NCI-H1694 treated with DMSO at 0.1 percent for 48 hours (cell line): ENCODE results near the gene HMGN4.
"Not testable (repeated sequence)": the region's sequence is repeated elsewhere in the genome, so short reads cannot be mapped to it uniquely, and the experiment has no call there.

Experiments used
- DNase-seq: peaks from one replicate; lab custom pipeline; 2025; lab: John Stamatoyannopoulos, UW

Gene HMGN4

DNA sequence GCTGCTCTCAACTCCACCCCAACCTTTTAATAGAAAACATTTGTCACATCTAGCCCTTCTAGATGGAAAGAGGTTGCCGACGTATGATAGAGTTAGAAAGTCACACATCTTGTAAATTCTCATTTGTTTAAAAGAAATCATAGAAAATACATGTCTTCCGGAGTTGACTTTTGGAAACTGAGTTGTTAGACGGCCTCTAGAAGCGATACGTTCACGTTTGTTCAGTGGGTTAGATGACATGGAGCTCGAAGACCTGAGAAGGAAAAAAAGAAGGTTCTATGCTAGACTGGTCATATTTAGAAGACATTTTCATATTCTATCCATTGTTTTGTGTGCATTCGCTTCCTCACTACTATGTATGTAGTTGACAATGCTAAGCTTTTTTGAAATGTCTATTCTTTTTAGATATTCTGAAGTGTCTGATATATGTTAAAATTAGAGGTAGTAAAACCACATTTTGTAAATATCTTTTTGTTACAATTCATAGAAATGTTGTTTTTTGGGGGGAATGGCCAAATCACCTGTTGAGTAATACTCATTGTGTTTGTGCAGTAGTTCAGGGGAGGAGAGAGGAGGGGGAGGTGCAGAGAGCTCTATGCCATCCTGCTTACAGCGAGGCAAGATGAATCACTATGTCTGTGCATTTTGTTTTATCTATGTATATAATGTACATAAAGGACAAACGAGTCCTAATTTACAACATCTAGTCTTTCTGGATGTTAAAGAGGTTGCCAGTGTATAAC is 15.5 kb upstream of the HMGN4 start:
- DNase-seq = not testable (repeated sequence)

DNA sequence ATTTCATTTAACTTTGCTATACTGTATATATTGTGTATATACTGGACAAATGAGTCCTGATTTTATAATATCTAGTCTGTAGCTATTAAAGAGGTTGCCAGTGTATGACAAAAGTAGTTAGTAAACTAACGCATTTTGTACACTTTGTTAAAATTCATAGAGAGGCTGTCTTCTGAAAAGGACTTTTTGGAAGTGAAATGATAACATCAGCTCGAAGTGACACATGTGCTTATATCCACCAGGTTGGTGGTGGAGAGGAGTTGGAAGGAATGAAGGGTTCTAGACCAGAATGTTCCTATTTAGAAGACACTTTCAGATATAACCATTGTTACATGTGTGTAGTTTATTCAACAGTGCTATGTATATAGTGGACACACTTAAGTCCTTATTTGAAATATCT is 13.9 kb upstream of the HMGN4 start:
- DNase-seq = not testable (repeated sequence)

- DNase-seq = no peak
Measured at GRCh38 chr6:26524722-26525370, 13.3 kb upstream of the HMGN4 start.

DNA sequence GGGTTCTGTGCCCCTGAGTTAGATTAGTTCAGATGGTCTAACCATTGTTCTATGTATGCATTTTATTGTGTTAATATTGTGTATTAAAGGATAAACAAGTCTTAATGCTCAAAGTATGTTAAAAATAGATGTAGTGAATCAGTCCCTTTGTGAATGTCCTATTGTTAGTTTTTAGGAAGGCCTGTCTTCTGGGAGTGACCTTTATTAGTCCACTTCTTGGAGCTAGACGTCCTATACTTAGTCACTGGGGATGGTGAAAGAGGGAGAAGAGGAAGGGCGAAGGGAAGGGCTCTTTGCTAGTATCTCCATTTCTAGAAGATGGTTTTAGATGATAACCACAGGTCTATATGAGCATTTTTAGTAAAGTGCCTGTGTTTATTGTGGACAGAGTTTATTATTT is 12.3 kb upstream of the HMGN4 start:
- DNase-seq = no peak

DNA sequence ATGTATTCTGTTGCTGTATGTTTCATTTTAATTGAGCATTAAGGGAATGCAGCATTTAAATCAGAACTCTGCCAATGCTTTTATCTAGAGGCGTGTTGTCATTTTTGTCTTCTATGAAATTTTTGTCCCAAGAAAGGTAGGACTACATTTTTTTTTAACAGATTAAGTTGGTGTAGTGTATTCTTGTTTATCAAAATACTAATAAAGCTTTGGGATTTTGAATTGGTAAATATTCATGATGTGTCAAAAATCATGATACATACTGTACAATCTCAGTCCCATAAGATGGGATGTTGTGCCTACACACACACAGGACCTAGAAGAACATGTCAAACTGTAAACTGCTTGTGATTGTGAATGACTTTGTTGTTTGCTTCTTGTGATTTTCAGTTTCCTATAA is 11.2 kb upstream of the HMGN4 start:
- DNase-seq = no peak

GRCh38 chr6:26530203-26530602 is 8.0 kb upstream of the HMGN4 start:
- DNase-seq = no peak

GRCh38 chr6:26531897-26532296 is 6.3 kb upstream of the HMGN4 start:
- DNase-seq = no peak

DNA sequence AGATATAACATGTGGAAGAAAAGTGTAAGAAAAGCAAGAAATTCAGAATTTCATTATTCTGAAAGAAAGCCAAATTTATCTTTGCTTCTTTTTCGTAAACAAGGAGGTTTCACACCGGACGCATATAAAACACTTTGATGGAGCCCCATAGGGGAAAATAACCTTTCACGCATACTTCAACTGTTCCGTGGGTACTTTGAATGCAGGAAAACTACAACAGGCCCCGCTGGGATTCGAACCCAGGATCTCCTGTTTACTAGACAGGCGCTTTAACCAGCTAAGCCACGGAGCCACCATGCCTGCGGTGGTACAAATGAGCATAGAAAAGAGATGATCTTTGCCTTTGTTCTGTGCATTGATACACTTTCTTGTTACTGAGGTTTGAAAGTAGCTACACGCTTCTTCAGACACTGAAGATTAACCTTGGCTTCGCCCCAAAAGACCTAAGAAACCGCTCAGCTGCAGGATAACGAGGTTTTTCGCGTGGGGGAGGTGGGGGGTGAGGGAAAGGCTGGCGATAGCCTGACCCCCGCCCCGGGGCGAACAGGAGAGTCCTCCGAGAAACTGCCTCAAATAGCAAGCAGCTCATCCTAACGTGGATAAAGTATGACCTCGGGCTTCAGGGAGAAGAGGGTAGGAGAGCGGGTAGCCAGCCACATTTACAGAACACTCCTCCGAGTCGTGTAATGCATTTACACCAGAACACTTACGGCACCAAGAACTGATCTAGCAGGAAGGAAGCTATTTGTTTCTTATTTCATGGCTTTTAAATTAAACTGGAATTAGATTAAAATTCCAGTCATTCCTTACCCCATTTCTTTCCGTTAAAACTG is 5.3 kb upstream of the HMGN4 start:
- peak; percentile 90 for DNase-seq

DNA sequence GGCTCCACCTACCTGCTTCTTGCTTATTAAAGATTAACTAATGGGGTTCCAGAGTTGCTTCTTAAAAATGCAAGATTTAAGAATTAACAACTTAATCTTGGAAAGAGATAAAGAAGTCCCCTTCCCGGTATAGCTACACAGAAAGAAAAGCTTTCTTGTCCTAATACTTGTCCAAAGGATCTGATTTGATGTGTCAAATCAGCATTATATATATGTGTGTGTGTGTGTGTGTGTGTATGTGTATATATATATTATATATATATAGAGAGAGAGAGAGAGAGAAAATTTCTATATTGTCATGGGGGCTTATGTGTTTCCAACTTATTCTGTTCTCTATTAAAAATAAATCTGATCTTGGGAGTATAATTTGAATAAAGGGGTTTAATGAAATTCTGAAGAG is 4.6 kb upstream of the HMGN4 start:
- DNase-seq = no peak

- DNase-seq = peak; percentile 87
Measured at GRCh38 chr6:26534681-26535465, 3.3 kb upstream of the HMGN4 start.

DNA sequence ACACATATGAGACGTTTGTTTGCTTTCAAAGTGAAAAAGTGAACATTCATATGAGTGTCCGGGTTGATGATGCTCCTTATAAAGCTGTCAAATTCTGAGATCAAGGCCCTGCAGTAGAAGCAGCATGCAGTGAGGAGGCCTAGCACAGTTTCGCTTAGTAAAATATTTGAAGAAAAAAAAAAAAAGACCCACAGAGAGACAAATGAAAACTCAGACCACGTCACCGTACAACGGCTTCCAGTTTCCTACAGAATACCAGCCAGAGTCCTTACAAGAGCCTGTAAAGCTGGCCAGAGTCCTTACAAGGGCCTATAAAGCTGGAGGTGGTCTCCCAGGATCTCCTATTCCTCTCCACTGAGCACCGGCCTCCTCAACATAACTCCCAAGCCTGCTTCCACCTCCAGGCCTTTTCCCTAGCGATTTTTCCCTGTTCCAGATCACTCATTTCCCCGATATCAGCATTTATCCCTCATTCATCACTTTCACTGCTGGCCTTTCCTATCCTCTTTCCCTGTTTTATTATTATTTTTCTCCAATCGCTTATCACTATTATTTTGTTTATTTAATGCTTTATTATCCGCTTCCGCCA is 1.5 kb upstream of the HMGN4 start:
- DNase-seq = peak; percentile 47

DNA sequence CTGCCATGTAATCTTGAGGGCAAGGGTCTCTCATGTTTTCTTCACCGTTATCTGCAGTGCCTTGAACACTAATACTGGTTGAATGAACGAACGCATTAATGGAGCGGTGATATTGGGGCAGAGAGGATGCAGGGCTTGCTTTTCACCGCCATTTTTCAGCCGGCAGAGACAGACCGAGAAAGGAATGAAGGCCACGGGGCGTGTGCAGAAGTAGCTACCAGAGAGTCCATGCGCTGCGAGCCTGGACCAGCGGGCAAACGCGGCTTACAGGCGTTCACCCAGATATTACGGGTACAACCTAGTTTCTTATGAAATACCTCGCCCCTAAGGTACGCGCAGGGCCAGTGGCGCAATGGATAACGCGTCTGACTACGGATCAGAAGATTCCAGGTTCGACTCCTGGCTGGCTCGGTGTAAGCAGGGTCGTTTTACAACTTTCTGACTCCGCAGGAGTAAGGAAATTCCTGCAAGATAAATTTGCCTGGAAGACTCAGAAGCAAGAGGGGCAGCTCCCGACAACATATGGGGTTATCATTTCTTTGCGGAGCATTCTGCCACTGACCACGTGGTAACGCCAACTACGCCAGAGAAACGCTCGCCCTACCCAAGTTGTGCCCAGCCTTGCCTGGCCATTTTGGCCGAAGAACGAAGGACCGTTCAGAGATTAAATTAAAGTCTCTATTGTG is 863 bp upstream of the HMGN4 start:
- peak; percentile 85 for DNase-seq

DNA sequence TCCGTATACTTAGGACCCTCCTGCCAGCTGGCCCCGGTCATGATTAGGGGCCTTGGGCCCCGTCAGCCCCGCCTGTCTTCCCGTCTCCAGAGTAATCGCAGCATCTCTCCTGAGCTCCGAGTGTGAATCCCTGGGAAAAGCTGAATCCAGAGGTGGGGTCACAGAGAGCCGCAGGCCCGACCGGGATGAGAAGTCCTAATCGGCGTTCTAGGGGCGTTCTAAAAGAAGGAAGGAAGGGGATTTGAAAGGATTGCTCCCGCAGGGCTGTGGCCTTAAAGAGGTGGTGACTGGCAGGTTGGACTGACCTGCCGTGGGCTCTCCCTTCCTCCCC is 371 bp downstream of the HMGN4 start:
- DNase-seq = no peak

GRCh38 chr6:26539071-26539615 is 977 bp downstream of the HMGN4 start:
- DNase-seq = no peak

DNA sequence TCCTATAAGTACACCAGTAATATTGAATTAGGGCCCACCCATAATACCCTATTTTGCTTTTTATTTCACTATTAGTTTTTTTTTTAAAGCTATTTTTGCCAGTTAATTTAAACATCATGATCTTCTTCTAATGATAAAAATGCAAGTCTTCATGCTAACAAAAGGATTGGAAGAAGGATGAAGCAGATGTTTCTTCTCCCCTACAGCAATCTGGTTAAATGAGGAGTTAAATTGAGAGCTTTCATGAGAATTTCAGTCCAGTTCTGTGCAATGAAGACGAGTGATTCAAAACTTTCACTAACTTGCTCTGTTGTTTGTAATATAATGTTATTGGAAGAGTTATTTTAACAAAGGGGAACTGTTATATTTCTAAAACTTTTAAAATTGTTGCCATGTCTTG is 3.4 kb downstream of the HMGN4 start:
- DNase-seq = no peak

DNA sequence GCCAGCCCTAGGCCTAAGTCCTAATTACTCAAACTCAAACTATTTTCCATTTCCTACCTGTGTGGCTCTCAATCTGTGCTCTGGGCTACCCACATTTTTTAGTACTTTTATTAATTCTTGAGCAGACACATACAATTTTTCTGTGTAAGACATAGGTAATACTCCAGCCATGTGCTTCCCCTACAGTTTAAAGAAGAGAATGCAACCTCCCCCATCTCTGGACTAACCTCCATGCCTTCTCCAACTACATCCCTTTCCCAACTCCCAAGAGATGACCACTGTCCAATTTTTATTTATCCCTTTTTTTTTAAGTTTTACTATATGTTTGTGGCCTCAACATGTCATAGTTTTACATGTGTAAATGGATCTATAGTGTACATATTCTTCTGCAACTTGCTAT is 5.8 kb downstream of the HMGN4 start:
- DNase-seq = no peak

DNA sequence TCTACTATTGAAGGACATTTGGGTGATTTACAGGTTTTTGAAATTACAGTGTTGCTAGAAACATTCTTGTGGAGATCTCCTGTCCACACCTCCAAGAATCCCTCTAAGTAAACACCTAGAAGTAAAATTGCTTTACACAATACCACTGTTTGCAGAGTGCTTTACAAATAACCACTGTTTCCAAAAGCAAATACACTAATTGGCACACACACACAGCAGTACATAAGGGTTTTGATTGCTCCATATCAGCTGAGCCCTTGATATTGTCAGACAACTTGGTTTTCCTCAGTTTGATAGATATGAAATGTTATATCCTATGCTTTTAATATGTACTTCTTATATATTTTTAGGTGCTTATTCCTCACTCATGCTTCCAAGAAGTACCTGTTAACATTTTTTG is 6.3 kb downstream of the HMGN4 start:
- no peak for DNase-seq

GRCh38 chr6:26545627-26546026 is 7.5 kb downstream of the HMGN4 start:
- no peak for DNase-seq

GRCh38 chr6:26547363-26547762 is 9.2 kb downstream of the HMGN4 start:
- not testable (repeated sequence) for DNase-seq

GRCh38 chr6:26550250-26550993 is 12.3 kb downstream of the HMGN4 start:
- DNase-seq = no peak
